K562 (cell line): ENCODE measurements around the gene LIAS. TPM values are rescaled to one million over a fixed set of nuclear protein-coding genes. Genes with fewer than 3 reads are reported as not detected.
A peak's percentile ranks its signal among the peaks of the same experiment; 100 is the strongest.

Experiments used
- ATAC-seq: fragments of 200-7000 bp; cut with Tn5 transposase; 3 replicates; pipeline ENCODE4 v1.9.1; 2020; ENCODE audit warnings: moderate library complexity
- BruUV-seq: library from RNA; stranded (reverse); fragments of 400-500 nt; replicated peaks from 2 replicates; lab custom pipeline; 2021; lab: Mats Ljungman, UMichigan
- CTCF ChIA-PET: fragments of 300-600 bp; formaldehyde crosslinking; extraction: SDS; loops from one replicate; lab custom pipeline; 2021; ENCODE audit warnings: low intra/inter-chr PET ratio; lab: Yijun Ruan, JAX
- POLR2A ChIA-PET: fragments of 300-600, 350-650 bp; sonication (Branson Sonifier 250); formaldehyde crosslinking; extraction: SDS; loops from one replicate; lab custom pipeline; 2021; ENCODE audit warnings: antibody characterized with exemption, inconsistent platforms; lab: Yijun Ruan, JAX
- DNase-seq, 4 experiments: peaks; one replicate each; pipeline versions ENCODE4 v3.0.0 to v3.0.0-alpha.2; 2011 to 2018; ENCODE audit warnings: low spot score in 3 of 4, mixed read lengths in 3 of 4; ENCODE audit errors: extremely low read depth in 1 of 4
- FAIRE-seq: peaks from 2 replicates; lab custom pipeline; 2011; peaks lifted over from hg19 to GRCh38; lab: Jason Lieb, UNC
- H2AFZ ChIP-seq: 2 replicates; pipeline ENCODE4 v1.6.0; 2011; ENCODE audit warnings: low read depth, low read length, control low read depth, inconsistent platforms
- H3K27ac ChIP-seq: fragments of 200-600 bp; 3 replicates; pipeline ENCODE4 v1.8.0; 2011; ENCODE audit warnings: low read depth, mild to moderate bottlenecking, control low read depth, inconsistent platforms, low read length, moderate library complexity, mixed read lengths; ENCODE audit errors: extremely low read depth
- H3K27me3 ChIP-seq, 2 experiments: fragments of 300-600 bp in 1 of 2; 2 replicates in 1 of 2; 3 replicates in 1 of 2; pipeline versions ENCODE4 v1.6.0 to v1.8.0; 2011; ENCODE audit warnings: inconsistent platforms in 2 of 2, low read length in 2 of 2, mild to moderate bottlenecking in 1 of 2, mixed read lengths in 1 of 2, moderate library complexity in 1 of 2; ENCODE audit not compliant: control insufficient read depth in 2 of 2, insufficient read depth in 2 of 2
- H3K36me3 ChIP-seq: fragments of 300-600 bp; 3 replicates; pipeline ENCODE4 v1.8.0; 2011; ENCODE audit warnings: mild to moderate bottlenecking, low read length, inconsistent platforms; ENCODE audit not compliant: control insufficient read depth, insufficient read depth
- H3K4me1 ChIP-seq, 2 experiments: fragments of 200-600 bp in 1 of 2; replicated peaks in 1 of 2; 2 replicates in 1 of 2; 3 replicates in 1 of 2; pipeline versions ENCODE4 v1.5.1 to v1.8.0; 2011; ENCODE audit warnings: inconsistent platforms in 2 of 2, low read length in 2 of 2, mild to moderate bottlenecking in 1 of 2, mixed read lengths in 1 of 2, moderate library complexity in 1 of 2; ENCODE audit not compliant: control insufficient read depth in 2 of 2, insufficient read depth in 2 of 2
- H3K4me2 ChIP-seq: 2 replicates; pipeline ENCODE4 v1.6.1; 2011; ENCODE audit warnings: low read length, control low read depth, inconsistent platforms, mixed read lengths; ENCODE audit not compliant: insufficient read depth
- H3K4me3 ChIP-seq: fragments of 200-600 bp; sonication (generic), shearing (Covaris generic); 2 replicates; pipeline ENCODE4 v1.5.1; 2016; ENCODE audit warnings: control low read depth, inconsistent platforms
- H3K79me2 ChIP-seq: fragments of 200-600 bp; 3 replicates; pipeline ENCODE4 v1.8.0; 2011; ENCODE audit warnings: low read length, inconsistent platforms; ENCODE audit not compliant: control insufficient read depth, insufficient read depth
- H3K9ac ChIP-seq, 2 experiments: 2 replicates each; pipeline versions ENCODE4 v1.6.0 to v1.6.1; 2011; ENCODE audit warnings: low read depth in 2 of 2, low read length in 2 of 2, control low read depth in 1 of 2, inconsistent platforms in 1 of 2, mild to moderate bottlenecking in 1 of 2, mixed read lengths in 1 of 2; ENCODE audit not compliant: insufficient read depth in 1 of 2
- H3K9me1 ChIP-seq: one replicate; pipeline ENCODE4 v1.6.0; 2011; ENCODE audit warnings: inconsistent platforms, mild to moderate bottlenecking, low read length, moderate library complexity; ENCODE audit not compliant: control insufficient read depth, insufficient read depth
- H3K9me3 ChIP-seq: replicated peaks from 2 replicates; pipeline ENCODE4 v1.5.1; 2011; ENCODE audit warnings: low read depth, low read length, inconsistent platforms; ENCODE audit not compliant: control insufficient read depth, insufficient read depth
- H4K20me1 ChIP-seq: replicated peaks from 2 replicates; pipeline ENCODE4 v1.6.1; 2011; ENCODE audit warnings: low read length, inconsistent platforms, mixed read lengths; ENCODE audit not compliant: control insufficient read depth, insufficient read depth
- ETV1 ChIP-seq: fragments of 450-650 bp; conservative IDR thresholded peaks from 2 replicates; pipeline ENCODE4 v1.6.1; 2016; ENCODE audit warnings: missing genetic modification characterization, control low read depth, low read depth, missing compliant biosample characterization
- KDM5B ChIP-seq: fragments of 200-600 bp; sonication (generic); IDR thresholded peaks from 2 replicates; pipeline ENCODE4 v1.6.1; 2012; ENCODE audit warnings: low read depth, mild to moderate bottlenecking, moderate library complexity, low read length, control low read depth, inconsistent platforms; ENCODE audit not compliant: insufficient replicate concordance
- TFE3 ChIP-seq: fragments of 450-650 bp; formaldehyde crosslinking; IDR thresholded peaks from 2 replicates; pipeline ENCODE4 v1.4.0; 2020; ENCODE audit warnings: mild to moderate bottlenecking, mixed read lengths
- TRIM28 ChIP-seq: fragments of 450-650 bp; IDR thresholded peaks from 2 replicates; pipeline ENCODE4 v1.6.1; 2017
- ZNF253 ChIP-seq: fragments of 250-450 bp; sonication (Bioruptor Pico); conservative IDR thresholded peaks from 2 replicates; pipeline ENCODE4 v1.6.1; 2021; ENCODE audit warnings: mild to moderate bottlenecking
- ZNF512 ChIP-seq: IDR thresholded peaks from 2 replicates; pipeline ENCODE4 v1.6.1; 2016; ENCODE audit warnings: missing genetic modification characterization, missing compliant biosample characterization
- ZNF764 ChIP-seq: fragments of 250-450 bp; sonication (Bioruptor Pico); IDR thresholded peaks from 2 replicates; pipeline ENCODE4 v1.4.0; 2020; ENCODE audit warnings: low read depth, mild to moderate bottlenecking, moderate library complexity
- WGBS: fragments of 100-300 bp; shearing (Covaris generic); methylation state at CpG from one replicate; pipeline ENCODE4 v1.1.6; 2016; ENCODE audit warnings: low coverage, mixed read lengths; ENCODE audit not compliant: insufficient coverage; ENCODE audit errors: missing lambda C conversion rate; 5-methylcytosine and 5-hydroxymethylcytosine counted together
- in situ Hi-C: fragments of 300-500 bp; cut with MboI; formaldehyde crosslinking; loops from 4 replicates; pipeline ENCODE4 v1.15.0; 2018; ENCODE audit warnings: inconsistent platforms, mixed read lengths
- intact Hi-C: fragments of 100-400 bp; cut with micrococcal nuclease; formaldehyde crosslinking; loops from 2 replicates; pipeline ENCODE4 v1.14.2; 2022
- polyA plus RNA-seq, 8 experiments: library from polyadenylated mRNA; depleted of rRNA in 4 of 8; stranded (reverse) in 5 of 8; unstranded in 3 of 8; fragments of >200 nt; fragmentation: Nextera tagmentation in 2 of 8; fragmentation: Illumina TruSeq in 1 of 8; extraction: Ambion mirVana in 2 of 8; extraction: Trizol in 1 of 8; gene quantifications; 2 replicates each; pipeline versions ENCODE4 v1.2.1 to v1.2.3, GENCODE V29; 2011 to 2014; ENCODE audit warnings: inconsistent platforms in 1 of 8, missing spikeins in 1 of 8
- total RNA-seq, 7 experiments: library from RNA; depleted of rRNA in 6 of 7; stranded (reverse); fragments of >200 nt in 6 of 7; fragmentation: Illumina TruSeq in 2 of 7; extraction: Trizol in 2 of 7; gene quantifications; 2 replicates each; pipeline versions ENCODE4 v1.2.1 to v1.2.3, GENCODE V29; 2011 to 2021; ENCODE audit warnings: low replicate concordance in 1 of 7
- TF ChIP-seq, protein P1 (sequence below): fragments of 250-450 bp; sonication (Bioruptor Pico); IDR thresholded peaks from 2 replicates; pipeline ENCODE4 v1.5.0; 2022; ENCODE audit warnings: mild to moderate bottlenecking

The LIAS gene
- total and polyA plus RNA-seq, 9 of the 15 experiments (the other 6 are each of a cell fraction or from before 2014, with no cell fraction given): 21.9 to 57.1 (median 42.1) TPM

DNA sequence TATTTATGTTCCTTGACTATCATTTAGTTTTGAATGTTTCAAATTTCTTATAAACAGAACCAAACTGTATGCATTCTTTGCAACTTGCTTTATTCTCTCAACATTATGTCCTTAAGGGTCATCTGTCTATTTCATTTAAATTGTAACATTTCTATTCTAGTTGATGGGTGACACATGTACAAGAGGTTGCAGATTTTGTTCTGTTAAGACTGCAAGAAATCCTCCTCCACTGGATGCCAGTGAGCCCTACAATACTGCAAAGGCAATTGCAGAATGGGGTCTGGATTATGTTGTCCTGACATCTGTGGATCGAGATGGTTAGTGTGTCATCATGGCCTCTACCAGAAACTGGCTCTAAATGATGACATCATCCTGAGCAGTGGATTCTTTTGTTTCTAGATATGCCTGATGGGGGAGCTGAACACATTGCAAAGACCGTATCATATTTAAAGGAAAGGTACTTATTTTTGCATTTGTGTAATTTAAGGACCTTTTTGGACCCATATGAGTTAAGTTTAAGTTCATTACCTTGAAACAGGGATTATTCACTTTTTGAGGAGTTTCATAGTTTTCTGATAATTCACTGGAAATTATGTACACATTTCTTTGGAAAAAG, 6.1 kb downstream of the LIAS start:
- no TSS peak for BruUV-seq
- FAIRE-seq: peak; percentile 91
- H3K4me2 ChIP-seq: peak overlapping the region; percentile 62
- peaks cover 0 to 4% of the 10 kb centered on the region in 2 experiments; a peak in 3 of 5 replicates for H3K4me1 ChIP-seq
- H2AFZ ChIP-seq: peak overlapping the region; percentile 54
- no peaks in the 10 kb centered on the region for H4K20me1 ChIP-seq
- peak overlapping the region in 1 of 2 experiments; percentile 19; a peak in 1 of 4 replicates for H3K9ac ChIP-seq
- H3K27ac ChIP-seq: peak overlapping the region; percentile 46; the same call in 2 of the 3 replicates
- DNase-seq: peak; percentile 51 to 76 (median 63)
- 22% methylated on average over 2 of the region's 2 CpGs for WGBS
- intact Hi-C loops (loop anchor here (5.0 to 10.0 kb wide), 4 partner anchors 62 to 850 kb away; partner anchors contain the start of genes SMIM14 and UGDH), in situ Hi-C loops (no loop called here)
- ChIA-PET POLR2A (interaction anchor here (0.6 to 1.4 kb wide), 5 partner anchors 9 to 591 kb away, joined by 3 to 5 read pairs (median 3); partner anchors contain the start of genes N4BP2 and SMIM14), CTCF (interaction anchor here (0.6 kb wide), 1 partner anchor 194 kb away, joined by 3 read pairs; no protein-coding TSS in a partner anchor)
- no peak overlapping the region for H3K4me3 ChIP-seq
- H3K36me3 ChIP-seq: peaks cover 79% of the 10 kb centered on the region
- ATAC-seq: peak; percentile 92
- H3K27me3 ChIP-seq: no peaks in the 10 kb centered on the region
- H3K9me1 ChIP-seq: no peaks in the 10 kb centered on the region
- no peaks in the 10 kb centered on the region for H3K9me3 ChIP-seq
- H3K79me2 ChIP-seq: peaks cover 17% of the 10 kb centered on the region
- TF ChIP-seq KDM5B (no peak), ZNF512 (tag) (no peak), ZNF764 (CRISPR knock-in tag) (no peak), TRIM28 (no peak), TFE3 (CRISPR knock-in tag) (no peak), ETV1 (tag) (no peak), ZNF253 (no peak)
- TF ChIP-seq, protein P1, sequence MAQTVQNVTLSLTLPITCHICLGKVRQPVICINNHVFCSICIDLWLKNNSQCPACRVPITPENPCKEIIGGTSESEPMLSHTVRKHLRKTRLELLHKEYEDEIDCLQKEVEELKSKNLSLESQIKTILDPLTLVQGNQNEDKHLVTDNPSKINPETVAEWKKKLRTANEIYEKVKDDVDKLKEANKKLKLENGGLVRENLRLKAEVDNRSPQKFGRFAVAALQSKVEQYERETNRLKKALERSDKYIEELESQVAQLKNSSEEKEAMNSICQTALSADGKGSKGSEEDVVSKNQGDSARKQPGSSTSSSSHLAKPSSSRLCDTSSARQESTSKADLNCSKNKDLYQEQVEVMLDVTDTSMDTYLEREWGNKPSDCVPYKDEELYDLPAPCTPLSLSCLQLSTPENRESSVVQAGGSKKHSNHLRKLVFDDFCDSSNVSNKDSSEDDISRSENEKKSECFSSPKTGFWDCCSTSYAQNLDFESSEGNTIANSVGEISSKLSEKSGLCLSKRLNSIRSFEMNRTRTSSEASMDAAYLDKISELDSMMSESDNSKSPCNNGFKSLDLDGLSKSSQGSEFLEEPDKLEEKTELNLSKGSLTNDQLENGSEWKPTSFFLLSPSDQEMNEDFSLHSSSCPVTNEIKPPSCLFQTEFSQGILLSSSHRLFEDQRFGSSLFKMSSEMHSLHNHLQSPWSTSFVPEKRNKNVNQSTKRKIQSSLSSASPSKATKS (CRISPR knock-in tag): no peak
